Sigmoid colon (tissue), 7 donors: ENCODE measurements around the gene PTBP1. TPM values are rescaled to one million over a fixed set of nuclear protein-coding genes. Genes with fewer than 3 reads are reported as not detected.
A peak's percentile ranks its signal among the peaks of the same experiment; 100 is the strongest.

Experiments
- DNase-seq: peaks from one replicate; pipeline ENCODE4 v3.0.0-alpha.2; 2019
- H3K27ac ChIP-seq, 4 donors: fragments of 200-600 bp; sonication (generic); one replicate each; pipeline ENCODE4 v1.5.1; 2016 to 2019; ENCODE audit warnings: mild to moderate bottlenecking in 1 of 4
- H3K27me3 ChIP-seq, 3 donors: fragments of 200-600 bp; sonication (generic); one replicate each; pipeline ENCODE4 v1.5.1; 2019; ENCODE audit warnings: mild to moderate bottlenecking in 1 of 3
- H3K36me3 ChIP-seq, 4 donors: fragments of 200-600 bp; sonication (generic); one replicate each; pipeline ENCODE4 v1.5.1; 2016 to 2019
- H3K4me1 ChIP-seq, 4 donors: fragments of 200-600 bp; sonication (generic); one replicate each; pipeline ENCODE4 v1.5.1; 2017 to 2019
- H3K4me3 ChIP-seq, 4 donors: fragments of 200-600 bp; sonication (generic); one replicate each; pipeline ENCODE4 v1.5.1; 2017 to 2019; ENCODE audit warnings: mild to moderate bottlenecking in 2 of 4, moderate library complexity in 1 of 4
- H3K9me3 ChIP-seq, 4 donors: fragments of 200-600 bp in 3 of 4; sonication (generic) in 3 of 4; one replicate each; pipeline versions ENCODE4 v1.5.1 to v1.6.1; 2013 to 2019
- EP300 ChIP-seq, 4 donors: sonication (generic); formaldehyde crosslinking; IDR thresholded peaks; one replicate each; pipeline ENCODE4 v1.6.1; 2017; ENCODE audit warnings: antibody characterized with exemption in 4 of 4
- POLR2A ChIP-seq, 2 donors: fragments of 450-650 bp; IDR thresholded peaks; one replicate each; pipeline ENCODE4 v1.6.1; 2016; ENCODE audit warnings: antibody characterized with exemption in 2 of 2, mild to moderate bottlenecking in 2 of 2, moderate library complexity in 2 of 2
- POLR2AphosphoS5 ChIP-seq, 4 donors: sonication (generic); formaldehyde crosslinking; IDR thresholded peaks; one replicate each; pipeline ENCODE4 v1.6.1; 2017; ENCODE audit warnings: antibody characterized with exemption in 4 of 4
- WGBS, 2 donors: extraction: QIAGEN DNeasy Blood & Tissue Kit; methylation state at CpG; one replicate each; pipeline ENCODE4 v1.1.7; 2013; 5-methylcytosine and 5-hydroxymethylcytosine counted together
- intact Hi-C: fragments of 100-400 bp; cut with DNase I; formaldehyde crosslinking; loops from one replicate; pipeline ENCODE4 v1.15.1; 2023
- polyA plus RNA-seq, 3 donors: library from polyadenylated mRNA; stranded (reverse); fragments of 200-250 nt; gene quantifications; one replicate each; pipeline ENCODE4 v1.2.3, GENCODE V29; 2013
- total RNA-seq, 4 donors: library from RNA; depleted of rRNA; stranded (reverse); fragments of >200 nt; gene quantifications; one replicate each; pipeline ENCODE4 v1.1.0, GENCODE V29; 2016
- TF ChIP-seq, protein P1 (sequence below), 4 experiments: fragments of 450-650 bp in 3 of 4; fragments of 200-600 bp in 1 of 4; IDR thresholded peaks; one replicate each; pipeline ENCODE4 v1.5.1; 2016 to 2019; ENCODE audit warnings: antibody characterized with exemption in 4 of 4, mild to moderate bottlenecking in 3 of 4, moderate library complexity in 2 of 4
- donor health status: healthy with polysubstance abuse.
- donor health status: Bipolar disorder and iron deficiency.
- donor health status: healthy.

PTBP1 gene
- total and polyA plus RNA-seq, 7 donors: 53.8 to 154 (median 78.7) TPM

DNA sequence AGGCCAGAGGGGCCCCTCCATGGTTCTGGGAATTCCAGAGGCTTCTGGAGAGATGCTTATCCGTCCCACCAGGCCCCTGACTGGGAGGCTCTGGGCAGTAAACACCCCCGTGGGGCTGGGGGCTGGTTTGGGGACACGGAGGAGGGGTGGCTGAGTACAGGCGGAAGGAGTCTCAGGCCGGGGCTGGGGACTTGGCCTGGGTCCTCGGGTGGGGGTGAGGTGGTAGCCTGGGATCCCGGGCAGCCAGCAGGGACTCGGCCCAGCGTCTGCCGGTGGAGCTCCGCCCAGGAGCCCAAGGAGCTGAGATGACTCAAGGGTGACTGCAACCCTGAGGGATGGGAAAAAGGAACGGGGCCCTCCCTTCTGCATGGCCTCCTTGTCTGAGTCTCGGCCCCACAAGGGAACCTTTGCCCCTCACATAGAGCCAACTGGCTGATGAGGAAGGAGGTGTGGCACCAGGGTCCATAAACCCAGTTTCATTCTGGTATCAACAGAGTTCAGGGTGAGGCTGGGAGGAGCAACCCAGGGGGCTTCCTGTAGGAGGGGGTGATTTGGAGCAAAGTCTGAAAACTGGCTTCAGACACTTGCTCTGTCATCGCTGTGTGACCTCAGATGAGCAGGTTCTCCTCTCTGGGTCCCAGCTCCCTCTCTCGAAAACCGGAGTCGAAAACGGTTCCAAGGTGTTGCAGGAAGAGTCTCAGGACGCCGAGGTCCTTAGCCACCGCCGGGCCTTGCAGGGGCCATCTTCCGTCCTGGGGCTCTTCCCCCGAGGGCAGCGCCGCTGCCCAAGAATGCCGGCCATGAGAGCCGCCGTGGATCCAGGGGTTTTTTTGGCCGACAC, 45.5 kb upstream of the PTBP1 start:
- peaks cover 0 to 5% (median 4%) of the 10 kb centered on the region in 4 donors for H3K9me3 ChIP-seq
- no peak for DNase-seq
- H3K27me3 ChIP-seq: peaks cover 0 to 27% (median 7%) of the 10 kb centered on the region in 3 donors
- peak overlapping the region in 1 of 4 donors; percentile 12 for H3K4me3 ChIP-seq
- 10 to 57% methylated on average over 30 of the region's 30 CpGs for WGBS, 2 donors
- H3K36me3 ChIP-seq: peaks cover 0 to 11% (median 4%) of the 10 kb centered on the region in 4 donors
- peak overlapping the region; percentile 10 to 64 (median 58) for H3K27ac ChIP-seq
- intact Hi-C loops: no loop called here
- TF ChIP-seq POLR2A (IDR thresholded peaks at IDR 0.05) (peak in 1 of 2 donors; percentile 42), POLR2AphosphoS5 (IDR thresholded peaks at IDR 0.05) (no peak), EP300 (IDR thresholded peaks at IDR 0.05) (no peak)
- TF ChIP-seq, protein P1, sequence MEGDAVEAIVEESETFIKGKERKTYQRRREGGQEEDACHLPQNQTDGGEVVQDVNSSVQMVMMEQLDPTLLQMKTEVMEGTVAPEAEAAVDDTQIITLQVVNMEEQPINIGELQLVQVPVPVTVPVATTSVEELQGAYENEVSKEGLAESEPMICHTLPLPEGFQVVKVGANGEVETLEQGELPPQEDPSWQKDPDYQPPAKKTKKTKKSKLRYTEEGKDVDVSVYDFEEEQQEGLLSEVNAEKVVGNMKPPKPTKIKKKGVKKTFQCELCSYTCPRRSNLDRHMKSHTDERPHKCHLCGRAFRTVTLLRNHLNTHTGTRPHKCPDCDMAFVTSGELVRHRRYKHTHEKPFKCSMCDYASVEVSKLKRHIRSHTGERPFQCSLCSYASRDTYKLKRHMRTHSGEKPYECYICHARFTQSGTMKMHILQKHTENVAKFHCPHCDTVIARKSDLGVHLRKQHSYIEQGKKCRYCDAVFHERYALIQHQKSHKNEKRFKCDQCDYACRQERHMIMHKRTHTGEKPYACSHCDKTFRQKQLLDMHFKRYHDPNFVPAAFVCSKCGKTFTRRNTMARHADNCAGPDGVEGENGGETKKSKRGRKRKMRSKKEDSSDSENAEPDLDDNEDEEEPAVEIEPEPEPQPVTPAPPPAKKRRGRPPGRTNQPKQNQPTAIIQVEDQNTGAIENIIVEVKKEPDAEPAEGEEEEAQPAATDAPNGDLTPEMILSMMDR (IDR thresholded peaks at IDR 0.05): no peak
- H3K4me1 ChIP-seq: no peaks in the 10 kb centered on the region

DNA sequence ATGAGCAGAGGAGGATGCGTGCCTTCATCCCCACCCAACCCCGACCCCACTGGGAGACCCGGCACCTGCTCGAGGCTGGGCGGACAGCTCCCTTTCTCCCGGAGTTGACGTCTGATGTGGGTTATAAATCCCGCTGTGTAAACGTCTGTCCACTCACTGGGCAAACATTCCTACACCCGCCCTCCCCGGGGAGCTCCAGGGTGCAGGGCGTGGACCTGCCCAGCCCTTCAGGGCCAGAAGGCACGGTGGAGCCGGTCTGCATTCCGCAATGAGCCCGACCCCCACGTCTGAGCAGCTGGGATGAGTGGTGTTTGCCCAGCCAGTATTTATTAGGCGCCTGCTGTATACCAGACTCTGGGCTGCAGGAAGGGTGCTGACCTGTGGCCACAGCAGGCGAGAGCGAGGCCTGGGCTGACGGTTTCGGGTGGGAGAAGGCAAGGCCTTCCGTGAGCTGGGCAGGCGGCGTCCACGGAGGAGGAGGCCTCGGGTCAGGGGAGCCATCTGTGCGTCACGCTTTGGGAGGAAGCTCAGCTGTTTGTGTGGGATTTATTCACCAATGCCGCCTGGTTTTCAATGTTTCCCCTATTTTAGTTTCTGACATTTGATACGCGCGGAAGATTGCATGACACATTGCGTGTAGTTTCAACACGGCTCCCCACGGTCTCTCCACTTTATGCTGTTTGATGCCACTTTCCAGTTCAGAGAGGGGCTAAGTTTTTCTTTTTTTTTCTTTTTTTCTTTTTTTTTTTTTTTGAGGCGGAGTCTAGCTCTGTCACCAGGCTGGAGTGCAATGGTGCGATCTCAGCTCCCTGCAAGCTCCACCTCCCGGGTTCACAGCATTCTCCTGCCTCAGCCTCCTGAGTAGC, 44.4 kb upstream of the PTBP1 start:
- H3K4me1 ChIP-seq: no peaks in the 10 kb centered on the region
- TF ChIP-seq POLR2AphosphoS5 (IDR thresholded peaks at IDR 0.05): peak in 1 of 4 donors; percentile 20
- no peak for TF ChIP-seq EP300 (IDR thresholded peaks at IDR 0.05)
- TF ChIP-seq, protein P1 (IDR thresholded peaks at IDR 0.05): no peak
- no peak for TF ChIP-seq POLR2A (IDR thresholded peaks at IDR 0.05)
- DNase-seq: peak; percentile 82
- peaks cover 0 to 27% (median 7%) of the 10 kb centered on the region in 3 donors for H3K27me3 ChIP-seq
- WGBS, 2 donors: 7 to 41% methylated on average over 39 of the region's 39 CpGs
- intact Hi-C loops: no loop called here
- peaks cover 0 to under 1% (median 0%) of the 10 kb centered on the region in 4 donors for H3K9me3 ChIP-seq
- peak overlapping the region; percentile 52 to 64 (median 60) for H3K27ac ChIP-seq
- no peak overlapping the region for H3K4me3 ChIP-seq
- peaks cover 0 to under 1% (median 0%) of the 10 kb centered on the region in 4 donors for H3K36me3 ChIP-seq

DNA sequence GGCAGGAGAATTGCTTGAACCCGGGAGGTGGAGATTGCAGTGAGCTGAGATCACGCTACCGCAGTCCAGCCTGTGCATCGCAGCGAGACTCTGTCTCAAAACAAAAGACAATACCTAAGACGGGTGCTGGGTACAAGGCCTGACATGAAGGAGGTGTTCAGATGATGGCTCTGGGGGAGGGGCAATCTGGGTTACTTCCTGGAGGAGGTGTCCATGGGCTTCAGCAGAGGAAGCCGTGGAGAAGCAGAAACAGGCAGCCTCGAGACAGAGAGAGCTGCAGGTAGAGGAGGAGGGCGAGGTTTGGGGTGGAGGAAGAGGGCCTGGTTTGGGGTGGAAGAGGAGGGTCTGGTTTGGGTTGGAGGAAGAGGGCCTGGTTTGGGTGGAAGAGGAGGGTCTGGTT, 42.7 kb upstream of the PTBP1 start:
- intact Hi-C loops: no loop called here
- H3K4me3 ChIP-seq: no peak overlapping the region
- no peaks in the 10 kb centered on the region for H3K36me3 ChIP-seq
- H3K27me3 ChIP-seq: peaks cover 0 to 27% (median 7%) of the 10 kb centered on the region in 3 donors
- 61 to 83% methylated on average over 9 of the region's 9 CpGs for WGBS, 2 donors
- no peak overlapping the region for H3K27ac ChIP-seq
- H3K9me3 ChIP-seq: peaks cover 0 to 9% (median 2%) of the 10 kb centered on the region in 4 donors
- no peaks in the 10 kb centered on the region for H3K4me1 ChIP-seq
- DNase-seq: no peak
- TF ChIP-seq POLR2A (IDR thresholded peaks at IDR 0.05) (no peak), POLR2AphosphoS5 (IDR thresholded peaks at IDR 0.05) (no peak), EP300 (IDR thresholded peaks at IDR 0.05) (no peak)
- TF ChIP-seq, protein P1 (IDR thresholded peaks at IDR 0.05): no peak

DNA sequence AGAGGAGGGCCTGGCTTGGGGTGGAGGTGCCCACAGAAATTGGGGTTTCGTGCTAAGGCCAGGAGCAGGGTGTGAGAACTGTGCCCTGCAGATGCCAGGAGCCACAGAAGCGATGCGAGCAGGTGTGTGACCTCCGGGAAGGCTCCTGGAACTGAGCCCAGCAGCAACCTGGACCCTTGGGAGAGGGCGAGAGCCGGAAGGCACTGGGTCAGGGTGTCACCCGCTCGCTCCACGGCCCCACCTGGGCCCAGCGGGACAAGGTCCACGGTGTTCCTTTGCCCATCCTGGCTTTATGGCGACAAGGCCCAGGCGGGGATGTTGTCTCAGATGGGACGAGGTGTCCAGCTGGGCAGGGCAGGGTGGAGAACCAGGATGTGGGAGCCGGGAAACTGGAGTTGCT, 42.2 kb upstream of the PTBP1 start:
- no peak overlapping the region for H3K27ac ChIP-seq
- no peak for TF ChIP-seq EP300 (IDR thresholded peaks at IDR 0.05)
- no peak for TF ChIP-seq POLR2A (IDR thresholded peaks at IDR 0.05)
- DNase-seq: no peak
- peaks cover 0 to 9% (median 2%) of the 10 kb centered on the region in 4 donors for H3K9me3 ChIP-seq
- H3K27me3 ChIP-seq: peaks cover 0 to 27% (median 7%) of the 10 kb centered on the region in 3 donors
- 17 to 68% methylated on average over 15 of the region's 15 CpGs for WGBS, 2 donors
- no peaks in the 10 kb centered on the region for H3K36me3 ChIP-seq
- intact Hi-C loops: no loop called here
- H3K4me1 ChIP-seq: no peaks in the 10 kb centered on the region
- H3K4me3 ChIP-seq: no peak overlapping the region

DNA sequence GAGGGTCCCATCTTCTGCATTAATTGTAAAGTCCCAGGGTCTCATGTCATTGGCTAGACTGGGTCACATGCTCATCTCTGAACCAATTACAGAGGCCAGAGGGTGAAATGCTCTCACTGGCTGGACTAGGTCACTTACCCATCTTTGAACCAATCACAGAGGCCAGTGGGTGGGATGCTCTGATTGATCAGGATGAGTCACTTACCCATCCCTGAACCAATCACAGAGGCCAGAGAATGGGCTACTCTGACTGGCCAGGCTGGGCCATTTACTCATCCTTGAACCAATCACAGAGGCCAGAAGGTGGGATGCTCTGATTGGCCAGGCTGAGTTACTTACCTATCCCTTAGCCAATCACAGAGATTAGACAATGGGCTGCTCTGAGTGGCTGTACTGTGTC, 41.0 kb upstream of the PTBP1 start:
- H3K4me1 ChIP-seq: no peaks in the 10 kb centered on the region
- TF ChIP-seq, protein P1 (IDR thresholded peaks at IDR 0.05): no peak
- TF ChIP-seq POLR2A (IDR thresholded peaks at IDR 0.05) (no peak), EP300 (IDR thresholded peaks at IDR 0.05) (no peak), POLR2AphosphoS5 (IDR thresholded peaks at IDR 0.05) (no peak)
- H3K27me3 ChIP-seq: peaks cover 0 to 17% (median 2%) of the 10 kb centered on the region in 3 donors
- intact Hi-C loops: no loop called here
- H3K27ac ChIP-seq: no peak overlapping the region
- no peak for DNase-seq
- no peak overlapping the region for H3K4me3 ChIP-seq
- no peaks in the 10 kb centered on the region for H3K36me3 ChIP-seq
- H3K9me3 ChIP-seq: peaks cover 0 to 9% (median 2%) of the 10 kb centered on the region in 4 donors
